ENCODE data around the gene SRSF3. TPM values are rescaled to one million over a fixed set of nuclear protein-coding genes. Genes with fewer than 3 reads are reported as not detected.
"Not testable (repeated sequence)": the region's sequence is repeated elsewhere in the genome, so short reads cannot be mapped to it uniquely, and the experiment has no call there.

The SRSF3 gene
- total RNA-seq, 3 donors from 2014 or later: 163 to 425 (median 276) TPM

DNA sequence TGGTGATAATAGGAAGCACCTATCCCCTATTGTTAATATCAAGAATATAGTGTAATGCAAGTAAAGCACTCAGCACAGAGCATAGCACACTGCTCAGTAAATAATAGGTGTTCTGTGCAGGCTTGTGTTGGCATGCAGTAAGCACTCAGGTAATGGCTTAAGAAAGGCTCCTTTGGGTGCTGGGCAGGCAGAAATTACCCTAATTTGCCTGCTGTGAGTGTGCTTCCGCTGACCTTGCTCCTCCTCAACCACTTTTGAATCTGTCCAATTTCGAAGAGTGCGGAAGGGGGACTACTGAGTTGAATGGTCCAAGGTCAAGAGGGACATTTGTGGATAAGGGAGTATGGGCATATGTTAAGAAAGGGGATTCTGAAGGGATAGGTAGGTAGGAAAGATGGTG lies 15.4 kb downstream of the SRSF3 start:
- no peaks in the 10 kb centered on the region for H3K36me3 ChIP-seq
- H3K4me1 ChIP-seq: peaks cover 2 to 4% of the 10 kb centered on the region in 2 donors
- intact Hi-C loops (cut with DNase I; ENCODE audit: low total_unique reads): no loop called here
- TF ChIP-seq, protein P1, sequence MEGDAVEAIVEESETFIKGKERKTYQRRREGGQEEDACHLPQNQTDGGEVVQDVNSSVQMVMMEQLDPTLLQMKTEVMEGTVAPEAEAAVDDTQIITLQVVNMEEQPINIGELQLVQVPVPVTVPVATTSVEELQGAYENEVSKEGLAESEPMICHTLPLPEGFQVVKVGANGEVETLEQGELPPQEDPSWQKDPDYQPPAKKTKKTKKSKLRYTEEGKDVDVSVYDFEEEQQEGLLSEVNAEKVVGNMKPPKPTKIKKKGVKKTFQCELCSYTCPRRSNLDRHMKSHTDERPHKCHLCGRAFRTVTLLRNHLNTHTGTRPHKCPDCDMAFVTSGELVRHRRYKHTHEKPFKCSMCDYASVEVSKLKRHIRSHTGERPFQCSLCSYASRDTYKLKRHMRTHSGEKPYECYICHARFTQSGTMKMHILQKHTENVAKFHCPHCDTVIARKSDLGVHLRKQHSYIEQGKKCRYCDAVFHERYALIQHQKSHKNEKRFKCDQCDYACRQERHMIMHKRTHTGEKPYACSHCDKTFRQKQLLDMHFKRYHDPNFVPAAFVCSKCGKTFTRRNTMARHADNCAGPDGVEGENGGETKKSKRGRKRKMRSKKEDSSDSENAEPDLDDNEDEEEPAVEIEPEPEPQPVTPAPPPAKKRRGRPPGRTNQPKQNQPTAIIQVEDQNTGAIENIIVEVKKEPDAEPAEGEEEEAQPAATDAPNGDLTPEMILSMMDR (IDR thresholded peaks at IDR 0.05): no peak
- TF ChIP-seq POLR2AphosphoS5 (IDR thresholded peaks at IDR 0.05) (no peak), POLR2A (IDR thresholded peaks at IDR 0.05) (no peak)
- H3K27ac ChIP-seq: peak overlapping the region in 1 of 2 donors; percentile 50
- no peak overlapping the region for H3K4me3 ChIP-seq
- no peaks in the 10 kb centered on the region for H3K27me3 ChIP-seq
- H3K9me3 ChIP-seq: peaks cover 0 to 5% of the 10 kb centered on the region in 2 donors
- DNase-seq (ENCODE audit: low spot score in 2 of 2): no peak

DNA sequence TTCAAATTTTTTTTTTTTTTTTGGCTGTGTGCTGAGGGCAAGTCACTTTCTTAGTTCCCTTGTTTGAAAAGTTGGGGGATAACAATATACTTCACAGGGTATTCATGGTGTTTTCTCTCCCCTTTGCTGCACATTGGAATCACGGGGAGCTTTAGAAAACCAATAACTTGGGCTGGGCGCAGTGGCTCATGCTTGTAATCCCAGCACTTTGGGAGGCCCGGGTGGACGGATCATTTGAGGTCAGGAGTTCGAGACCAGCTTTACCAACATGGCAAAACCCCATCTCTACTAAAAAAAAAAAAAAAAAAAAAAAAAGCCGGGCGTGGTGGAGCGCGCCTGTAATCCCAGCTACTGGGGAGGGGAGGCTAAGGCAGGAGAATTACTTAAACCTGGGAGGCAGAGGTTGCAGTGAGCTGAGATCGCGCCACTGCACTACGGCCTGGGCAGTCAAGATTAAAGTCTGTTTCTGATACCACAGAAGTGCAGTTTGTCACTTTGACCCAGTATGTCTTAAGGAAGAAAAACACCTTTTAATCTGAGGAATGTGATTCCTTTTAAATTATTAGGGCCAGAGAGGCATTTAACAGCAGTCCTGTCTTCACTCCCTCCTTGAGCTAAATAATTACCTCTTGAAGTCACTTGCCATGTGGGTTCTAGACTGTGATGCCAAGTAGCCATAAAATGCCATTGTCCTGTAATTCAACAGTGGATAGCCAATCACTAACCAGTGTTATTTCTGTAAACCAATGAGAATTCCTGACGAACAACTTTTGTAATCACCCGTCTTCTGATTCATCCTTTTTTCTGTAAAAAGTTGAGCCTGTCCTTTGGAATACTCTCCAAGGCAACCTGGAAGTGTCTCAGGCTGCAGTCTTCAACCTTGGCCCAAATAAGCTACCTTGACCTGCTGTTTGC lies 16.1 kb downstream of the SRSF3 start:
- Histone ChIP-seq H3K27ac (peak overlapping the region; percentile 16 to 46), H3K36me3 (no peaks in the 10 kb centered on the region), H3K27me3 (no peaks in the 10 kb centered on the region), H3K9me3 (peaks cover 0 to 5% of the 10 kb centered on the region in 2 donors), H3K4me1 (peaks cover 0 to 4% of the 10 kb centered on the region in 2 donors), H3K4me3 (no peak overlapping the region)
- intact Hi-C loops (cut with DNase I; ENCODE audit: low total_unique reads): no loop called here
- peak in 1 of 2 donors; percentile 9 for DNase-seq (ENCODE audit: low spot score in 2 of 2)
- TF ChIP-seq POLR2A (IDR thresholded peaks at IDR 0.05) (no peak), POLR2AphosphoS5 (IDR thresholded peaks at IDR 0.05) (no peak)
- TF ChIP-seq, protein P1 (IDR thresholded peaks at IDR 0.05): no peak

DNA sequence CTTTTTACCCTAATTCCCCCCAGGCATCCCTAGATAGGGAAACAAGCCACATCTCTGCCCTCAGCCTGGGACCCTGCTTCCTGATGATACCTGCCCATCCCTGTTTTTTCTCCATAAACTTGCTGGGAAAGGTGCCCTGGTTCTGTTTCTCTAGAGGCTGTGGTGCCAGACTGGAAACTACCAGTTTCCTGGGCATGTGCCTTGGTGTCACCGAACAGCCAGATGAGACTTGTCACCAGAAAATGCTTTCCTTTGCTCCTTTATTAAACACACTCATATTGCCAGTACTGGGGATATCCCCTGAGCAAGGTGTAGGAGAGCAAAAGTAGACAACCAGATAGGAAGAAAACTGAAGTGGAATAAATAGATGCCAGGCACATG lies 16.8 kb downstream of the SRSF3 start:
- H3K36me3 ChIP-seq: no peaks in the 10 kb centered on the region
- intact Hi-C loops (cut with DNase I; ENCODE audit: low total_unique reads): no loop called here

DNA sequence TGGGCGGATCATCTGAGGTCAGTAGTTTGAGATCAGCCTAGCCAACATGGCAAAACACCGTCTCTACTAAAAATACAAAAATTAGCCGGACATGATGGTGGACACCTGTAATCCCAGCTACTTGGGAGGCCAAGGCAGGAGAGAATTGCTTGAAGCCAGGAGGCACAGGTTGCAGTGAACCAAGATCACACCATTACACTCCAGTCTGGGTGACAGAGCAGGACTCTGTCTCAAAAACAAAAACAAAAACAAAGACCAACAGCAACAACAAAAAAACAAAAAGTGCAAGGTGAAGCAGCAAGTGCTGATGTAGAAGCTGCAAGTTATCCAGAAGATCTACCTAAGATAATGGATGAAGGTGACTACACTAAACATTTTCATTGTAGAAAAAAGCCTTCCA lies 17.5 kb downstream of the SRSF3 start:
- H3K27me3 ChIP-seq; intact Hi-C loops (cut with DNase I; ENCODE audit: low total_unique reads); H3K27ac ChIP-seq; DNase-seq (ENCODE audit: low spot score in 2 of 2); H3K4me1 ChIP-seq; H3K9me3 ChIP-seq; H3K4me3 ChIP-seq; H3K36me3 ChIP-seq: not testable (repeated sequence)

More for the DNA sequence above, 16.8 kb downstream of the SRSF3 start:
- Histone ChIP-seq H3K4me1 (peaks cover 0 to 2% of the 10 kb centered on the region in 2 donors), H3K27me3 (no peaks in the 10 kb centered on the region), H3K27ac (peak overlapping the region; percentile 16 to 46), H3K4me3 (no peak overlapping the region), H3K9me3 (peaks cover 0 to 5% of the 10 kb centered on the region in 2 donors)
- no peak for DNase-seq (ENCODE audit: low spot score in 2 of 2)
- TF ChIP-seq, protein P1 (IDR thresholded peaks at IDR 0.05): no peak
- no peak for TF ChIP-seq POLR2AphosphoS5 (IDR thresholded peaks at IDR 0.05)
- TF ChIP-seq POLR2A (IDR thresholded peaks at IDR 0.05): no peak

DNA sequence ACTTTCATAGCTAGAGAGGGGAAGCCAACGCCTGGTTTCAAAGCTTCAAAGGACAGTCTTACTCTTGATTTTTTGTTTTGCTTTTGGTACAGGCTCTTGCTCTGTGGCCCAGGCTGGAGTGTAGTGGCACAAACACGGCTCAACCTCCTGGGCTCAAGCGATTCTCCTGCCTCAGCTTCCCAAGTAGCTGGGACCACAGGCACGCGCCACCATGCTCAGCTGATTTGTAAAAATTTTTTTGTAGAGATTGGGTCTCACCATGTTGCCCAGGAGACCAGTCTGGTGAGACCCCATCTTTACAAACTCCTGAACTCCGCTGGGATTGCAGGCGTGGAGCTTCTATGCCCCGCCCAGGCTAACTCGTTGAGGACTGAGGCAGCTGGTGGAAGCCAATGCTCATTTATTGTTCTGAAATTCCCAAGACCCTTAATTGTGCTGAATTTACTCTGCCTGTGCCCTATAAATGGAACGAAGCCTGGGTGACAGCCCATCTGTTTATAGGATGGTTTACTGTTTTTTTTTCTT lies 18.0 kb downstream of the SRSF3 start:
- Histone ChIP-seq H3K4me3 (no peak overlapping the region), H3K36me3 (no peaks in the 10 kb centered on the region), H3K4me1 (peaks cover 0 to 3% of the 10 kb centered on the region in 2 donors), H3K27me3 (no peaks in the 10 kb centered on the region), H3K27ac (no peak overlapping the region), H3K9me3 (peaks cover 0 to 5% of the 10 kb centered on the region in 2 donors)
- intact Hi-C loops (cut with DNase I; ENCODE audit: low total_unique reads): no loop called here
- DNase-seq (ENCODE audit: low spot score in 2 of 2): peak in 1 of 2 donors; percentile 38
- TF ChIP-seq POLR2A (IDR thresholded peaks at IDR 0.05) (no peak), POLR2AphosphoS5 (IDR thresholded peaks at IDR 0.05) (no peak)
- TF ChIP-seq, protein P1 (IDR thresholded peaks at IDR 0.05): no peak

All from breast epithelium (tissue), 4 donors.